SK-N-DZ (cell line): ENCODE measurements around the gene DEFB131A. TPM values are rescaled to one million over a fixed set of nuclear protein-coding genes. Genes with fewer than 3 reads are reported as not detected.
"Not testable (repeated sequence)": the region's sequence is repeated elsewhere in the genome, so short reads cannot be mapped to it uniquely, and the experiment has no call there.

ENCODE experiments used
- DNase-seq: peaks from one replicate; pipeline ENCODE4 v3.0.0-alpha.2; 2015; ENCODE audit warnings: low spot score
- polyA plus RNA-seq, 2 experiments: library from polyadenylated mRNA; depleted of rRNA; stranded (reverse); fragments of >200 nt; gene quantifications; 2 replicates each; pipeline ENCODE4 v1.2.3, GENCODE V29; 2014

Gene DEFB131A, protein sequence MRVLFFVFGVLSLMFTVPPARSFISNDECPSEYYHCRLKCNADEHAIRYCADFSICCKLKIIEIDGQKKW
- not detected in 2 replicates for polyA plus RNA-seq (2014; cell fraction: cytosol; rRNA removed)
- not detected in 2 replicates for polyA plus RNA-seq (2014; cell fraction: nucleus; rRNA removed)

DNA sequence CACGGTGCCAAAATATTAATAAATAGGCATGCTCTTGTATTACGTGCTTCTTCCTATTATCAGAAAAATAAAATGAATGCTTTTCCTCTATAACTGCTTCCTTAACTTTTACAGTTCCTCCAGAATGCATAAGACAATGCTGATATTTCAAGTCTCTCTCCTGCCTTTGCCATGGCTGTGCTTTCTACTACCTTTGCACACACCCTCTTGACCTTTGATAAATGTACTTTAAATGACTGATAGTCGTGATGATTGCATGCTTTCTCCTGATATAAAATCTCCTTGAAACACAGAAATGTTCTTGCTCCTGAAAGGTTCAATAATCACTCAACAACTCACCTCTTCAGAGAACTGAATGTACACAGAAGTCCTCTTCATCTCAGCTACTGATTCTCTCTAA, at the start of gene DEFB131A:
Gene DEFB131A (plus strand): TSS at position 301 of the 400 bp plus-strand sequence. CDS start 120 bp downstream, outside the sequence.
- not testable (repeated sequence) for DNase-seq

DNA sequence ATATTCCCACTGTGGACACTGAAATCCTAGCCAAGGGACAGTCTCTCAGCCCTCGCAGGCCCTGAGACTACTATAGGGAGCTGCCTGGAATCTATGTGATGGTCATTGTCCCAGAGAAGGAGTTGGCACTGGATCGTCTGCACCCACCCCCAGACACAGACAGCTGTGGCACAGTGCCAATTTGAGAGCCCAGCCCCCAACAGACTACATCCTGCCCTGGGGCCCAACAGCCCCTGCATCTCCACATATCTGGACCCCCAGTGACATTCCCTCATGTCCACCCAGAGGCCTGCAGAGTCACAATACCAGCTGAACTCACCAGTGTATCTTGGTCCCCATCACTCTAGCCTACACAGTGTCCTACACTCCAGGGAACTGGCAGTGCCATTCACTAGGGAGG, 38.4 kb upstream of the DEFB131A start:
- DNase-seq, result not testable (repeated sequence)

DNA sequence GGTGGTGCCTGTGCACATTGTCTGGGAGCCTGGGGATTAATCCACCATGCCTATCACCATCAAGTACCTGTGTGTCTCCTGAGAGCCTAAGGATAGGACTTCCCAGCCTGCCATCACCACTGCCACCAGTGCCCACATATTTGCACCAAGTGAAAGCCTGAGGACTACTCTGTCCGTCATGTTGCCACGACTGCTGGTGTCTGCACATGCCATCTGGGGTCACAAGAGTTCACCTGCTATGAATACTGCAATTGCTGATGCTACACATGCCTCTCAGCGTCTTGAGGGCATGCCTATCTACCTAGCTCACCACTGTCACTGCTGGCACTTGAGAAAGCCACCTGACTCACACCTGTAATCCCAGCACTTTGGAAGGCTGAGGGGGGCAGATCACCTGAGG, 37.7 kb upstream of the DEFB131A start:
- DNase-seq, result not testable (repeated sequence)

DNA sequence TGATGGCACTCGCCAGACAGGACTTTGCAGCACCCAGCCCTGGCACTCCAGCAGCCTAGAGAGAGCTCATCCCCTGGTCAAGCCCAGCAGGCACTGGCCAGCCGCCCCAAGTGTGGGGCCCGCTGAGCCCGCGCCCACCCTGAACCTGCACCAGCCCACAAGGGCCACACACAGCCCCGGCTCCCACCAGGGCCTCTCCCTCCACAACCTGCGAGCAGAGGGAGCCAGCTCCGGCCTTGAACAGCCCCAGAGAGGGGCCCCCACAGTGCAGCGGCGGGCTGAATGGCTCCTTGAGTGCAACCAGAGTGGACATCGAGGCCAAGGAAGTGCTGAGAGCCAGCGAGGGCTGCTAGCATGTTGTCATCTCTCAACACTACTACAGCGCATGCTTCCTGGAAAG, 34.4 kb upstream of the DEFB131A start:
- DNase-seq, result no peak

DNA sequence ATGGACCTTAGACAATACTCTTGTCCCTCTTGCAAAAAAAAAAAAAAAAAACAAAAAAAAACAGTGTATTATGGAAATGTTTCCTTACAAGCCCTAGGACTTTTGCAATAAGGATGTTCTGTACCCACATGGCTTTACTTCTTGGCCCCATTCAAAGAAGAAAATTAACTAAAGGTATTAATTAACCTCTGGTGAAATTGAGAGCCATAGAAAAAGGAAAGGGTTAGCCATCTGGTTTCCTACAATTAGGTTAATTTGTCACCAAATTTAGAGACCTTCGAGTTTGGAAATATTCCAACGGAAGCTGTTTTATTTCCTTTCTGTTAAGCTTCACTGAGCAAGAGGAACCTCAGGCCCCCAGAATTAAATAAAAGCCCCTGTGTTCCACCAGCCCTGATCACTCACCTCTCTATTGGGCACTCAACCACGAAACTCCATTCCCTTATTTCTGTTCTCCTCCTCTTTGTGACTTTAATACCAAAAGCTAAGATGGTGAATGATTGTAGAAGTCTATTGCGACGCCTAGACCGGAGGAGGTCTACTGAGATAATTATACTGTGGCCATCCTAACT, 22.2 kb upstream of the DEFB131A start:
- not testable (repeated sequence) for DNase-seq

DNA sequence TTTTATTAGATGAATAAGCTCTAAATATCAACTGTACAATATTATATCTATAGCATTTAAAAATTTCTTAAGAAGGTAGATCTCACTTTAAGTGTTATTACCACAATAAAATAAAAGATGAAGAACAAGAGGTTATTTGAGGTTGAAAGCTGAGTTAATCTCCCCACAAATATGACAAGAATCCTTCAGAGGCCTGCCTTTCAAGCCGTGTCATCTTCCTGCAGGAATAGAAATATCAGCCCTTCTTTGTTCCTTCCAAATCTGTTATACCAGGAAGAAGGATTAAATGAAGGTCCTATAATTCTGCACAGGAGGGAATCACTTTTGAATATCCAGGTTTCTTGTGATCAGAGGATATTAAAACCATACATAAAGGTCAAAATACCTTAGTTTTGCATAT, 18.3 kb upstream of the DEFB131A start:
- not testable (repeated sequence) for DNase-seq

DNA sequence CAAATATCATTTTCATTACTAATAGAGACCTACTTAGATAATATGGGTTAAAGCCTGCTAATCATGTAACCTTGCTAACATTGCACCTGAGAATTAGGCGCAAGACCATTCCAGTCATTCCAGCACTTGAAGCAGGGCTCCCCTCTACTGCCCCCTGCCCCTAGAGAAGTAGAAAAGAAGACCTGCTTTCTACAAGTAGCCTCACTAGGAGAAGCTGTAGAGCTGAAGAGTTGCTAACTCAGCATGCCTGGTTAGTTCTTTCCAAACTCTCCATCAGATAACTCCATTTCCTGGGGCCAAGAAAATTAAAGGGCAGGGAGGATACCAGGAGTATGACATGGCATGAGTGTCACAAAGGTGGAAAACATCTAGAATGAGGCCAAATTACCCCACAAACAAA, 14.2 kb upstream of the DEFB131A start:
- not testable (repeated sequence) for DNase-seq

DNA sequence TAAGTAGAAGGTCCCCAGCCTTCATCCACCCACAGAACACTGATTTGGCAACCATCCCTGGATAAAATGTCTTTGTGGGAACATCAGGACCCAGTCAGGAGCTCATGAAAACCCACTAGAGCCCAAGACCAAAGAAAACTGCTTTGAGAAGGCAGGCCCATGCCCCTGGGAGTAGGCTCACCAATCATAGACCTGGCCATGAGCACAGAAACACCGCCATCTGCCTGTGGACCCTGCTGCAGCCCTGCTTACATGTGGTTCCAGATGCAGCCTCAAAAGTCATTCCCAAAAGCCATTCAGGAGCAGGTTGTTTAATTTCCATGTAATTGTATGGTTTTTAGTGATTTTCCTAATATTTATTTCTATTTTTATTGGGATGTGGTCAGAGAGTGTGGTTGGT, 10.9 kb upstream of the DEFB131A start:
- DNase-seq, result not testable (repeated sequence)

DNA sequence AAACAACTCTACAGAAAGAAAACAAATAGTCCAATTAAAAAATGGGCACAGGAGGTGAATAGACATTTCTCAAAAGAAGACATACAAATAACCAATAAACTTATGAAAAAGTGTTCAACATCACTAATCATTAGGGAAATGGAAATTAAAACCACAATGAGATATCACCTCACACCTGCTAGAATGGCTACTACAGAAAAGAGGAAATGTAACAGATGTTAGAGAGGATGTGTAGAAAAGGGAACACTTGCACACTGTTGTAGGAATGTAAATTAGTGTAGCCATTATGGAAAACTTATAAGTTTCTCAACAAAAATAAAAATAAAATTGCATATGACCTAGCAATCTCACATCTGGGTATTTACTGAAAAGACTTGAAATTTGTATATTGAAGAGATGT, 7.5 kb upstream of the DEFB131A start:
- DNase-seq, result not testable (repeated sequence)

DNA sequence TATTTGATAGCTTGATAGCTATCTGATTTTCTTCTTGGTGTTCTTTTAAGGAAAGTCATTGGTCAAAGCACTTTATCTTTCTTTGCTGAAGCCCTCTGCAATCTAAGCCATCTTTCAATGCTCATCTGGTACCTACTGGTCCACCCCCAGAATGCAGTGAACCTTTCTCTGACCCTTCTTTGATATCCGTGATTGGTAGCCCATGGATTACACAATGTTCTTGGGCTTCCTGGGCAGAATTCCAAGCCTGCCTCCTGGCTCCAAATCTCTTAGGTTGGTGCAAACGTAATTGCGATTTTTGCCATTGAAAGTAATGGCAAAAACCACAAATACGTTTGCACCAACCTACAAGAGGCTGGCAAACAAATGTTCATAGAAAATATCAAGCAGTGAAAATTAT, 1.9 kb upstream of the DEFB131A start:
- not testable (repeated sequence) for DNase-seq

DNA sequence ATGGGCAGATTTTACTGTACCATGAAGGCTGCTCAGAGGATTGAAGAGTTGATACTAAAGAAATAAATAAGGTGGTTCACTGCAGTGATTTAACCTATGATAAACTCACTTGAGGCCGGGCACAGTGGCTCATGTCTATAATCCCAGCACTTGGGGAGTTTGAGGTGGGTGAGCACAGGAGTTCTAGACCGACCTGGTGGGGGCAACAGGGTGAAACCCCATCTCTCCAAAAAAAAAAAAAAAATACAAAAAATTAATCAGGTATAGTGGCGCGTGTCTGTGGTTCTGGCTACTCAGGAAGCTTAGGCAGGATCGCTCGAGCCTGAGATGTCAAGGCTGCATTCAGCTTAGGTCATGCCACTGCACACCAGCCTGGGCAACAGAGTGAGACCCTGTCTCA, 467 bp downstream of the DEFB131A start:
- DNase-seq, result not testable (repeated sequence)

DNA sequence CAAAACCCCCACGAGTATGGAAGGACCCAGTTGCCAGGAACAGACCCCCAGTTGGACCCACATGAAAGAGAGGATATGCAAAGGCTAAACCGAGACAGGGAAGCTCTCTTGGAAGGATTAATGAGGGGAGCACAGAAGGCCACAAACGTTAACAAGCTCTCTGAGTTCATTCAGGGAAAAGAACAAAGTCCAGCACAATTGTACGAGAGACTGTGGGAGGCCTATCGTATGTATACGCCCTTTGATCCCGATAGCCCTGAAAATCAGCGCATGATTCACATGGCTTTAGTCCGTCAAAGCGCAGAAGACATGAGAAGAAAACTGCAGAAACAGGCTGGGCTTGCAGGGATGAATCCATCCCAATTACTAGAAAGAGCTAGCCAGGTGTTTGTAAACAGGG, 8.0 kb downstream of the DEFB131A start:
- not testable (repeated sequence) for DNase-seq

DNA sequence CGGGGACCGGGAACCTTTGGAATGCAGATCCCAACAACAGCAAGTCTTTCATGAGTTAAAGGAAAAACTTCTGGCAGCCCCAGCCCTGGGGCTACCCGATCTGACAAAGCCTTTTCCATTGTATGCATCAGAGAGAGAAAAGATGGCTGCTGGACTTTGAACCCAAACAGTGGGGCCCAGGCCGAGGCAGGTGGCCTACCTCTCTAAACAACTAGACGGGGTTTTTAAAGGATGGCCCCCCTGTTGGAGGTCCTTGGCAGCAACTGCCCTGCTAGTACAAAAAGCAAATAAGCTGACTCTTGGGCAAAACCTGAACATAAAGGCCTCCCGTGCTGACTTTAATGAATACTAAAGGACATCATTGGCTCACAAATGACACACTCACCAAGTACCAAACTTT, 10.1 kb downstream of the DEFB131A start:
- not testable (repeated sequence) for DNase-seq

DNA sequence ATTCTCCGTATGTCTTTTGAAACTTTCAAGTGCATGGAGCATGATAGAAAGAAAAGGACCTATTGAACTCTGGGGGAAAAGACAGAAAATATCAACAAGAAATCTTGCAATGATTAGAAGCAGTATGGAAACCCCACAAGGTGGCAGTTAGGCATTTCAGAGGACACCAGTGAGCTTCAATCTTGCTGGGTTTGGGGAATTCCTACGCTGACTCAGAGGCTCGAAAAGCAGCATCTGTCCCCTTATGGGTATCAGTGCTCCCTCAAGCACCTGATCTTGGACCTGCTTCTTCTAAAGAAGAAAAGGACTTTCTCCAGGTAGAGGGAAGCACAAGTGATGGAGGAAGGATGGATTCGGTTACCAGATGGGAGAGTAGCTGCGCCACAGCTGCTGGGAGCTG, 10.8 kb downstream of the DEFB131A start:
- DNase-seq, result not testable (repeated sequence)

DNA sequence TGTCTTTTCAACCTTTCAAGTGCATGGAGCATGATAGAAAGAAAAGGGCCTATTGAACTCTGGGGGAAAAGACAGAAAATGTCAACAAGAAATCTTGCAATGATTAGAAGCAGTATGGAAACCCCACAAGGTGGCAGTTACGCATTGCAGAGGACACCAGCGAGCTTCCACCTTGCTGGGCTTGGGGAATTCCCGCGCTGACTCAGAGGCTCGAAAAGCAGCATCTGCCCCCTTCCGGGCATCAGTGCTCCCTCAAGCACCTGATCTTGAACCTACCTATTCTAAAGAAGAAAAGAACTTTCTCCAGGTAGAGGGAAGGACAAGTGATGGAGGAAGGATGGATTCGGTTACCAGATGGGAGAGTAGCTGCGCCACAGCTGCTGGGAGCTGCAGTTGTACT, 35.3 kb downstream of the DEFB131A start:
- not testable (repeated sequence) for DNase-seq

DNA sequence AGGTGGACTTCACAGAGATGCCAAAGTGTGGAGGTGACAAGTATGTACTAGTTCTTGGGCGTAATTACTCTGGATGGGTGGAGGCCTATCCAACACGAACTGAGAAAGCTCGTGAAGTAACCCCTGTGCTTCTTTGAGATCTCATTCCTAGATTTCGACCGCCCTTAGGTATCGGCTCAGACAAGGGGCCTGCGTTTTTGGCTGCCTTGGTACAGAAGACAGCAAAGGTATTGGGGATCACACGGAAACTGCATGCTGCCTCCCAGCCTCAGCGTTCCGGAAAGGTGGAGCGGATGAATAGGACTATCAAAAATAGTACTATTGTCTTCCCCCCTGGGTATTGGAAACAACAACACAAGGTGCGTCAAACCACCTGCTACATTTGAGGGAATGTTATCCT, 35.9 kb downstream of the DEFB131A start:
- not testable (repeated sequence) for DNase-seq

DNA sequence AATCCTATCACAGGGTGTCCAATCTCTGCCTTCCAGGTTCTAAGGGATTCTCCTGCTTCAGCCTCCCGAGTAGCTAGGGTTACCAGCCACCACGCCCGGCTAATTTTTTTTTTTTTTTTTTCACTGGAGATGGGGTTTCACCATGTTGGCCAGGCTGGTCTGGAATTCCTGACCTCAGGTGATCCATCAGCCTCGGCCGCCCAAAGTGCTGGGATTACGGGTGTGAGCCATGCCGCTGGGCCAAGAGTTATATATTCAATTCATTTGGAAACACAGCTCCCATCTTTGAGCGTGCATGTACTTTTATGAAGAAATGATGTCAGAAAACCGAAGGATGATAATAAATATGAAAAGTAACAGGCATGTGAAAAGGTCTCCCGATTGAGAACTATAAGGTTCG, 38.7 kb downstream of the DEFB131A start:
- DNase-seq, result not testable (repeated sequence)

DNA sequence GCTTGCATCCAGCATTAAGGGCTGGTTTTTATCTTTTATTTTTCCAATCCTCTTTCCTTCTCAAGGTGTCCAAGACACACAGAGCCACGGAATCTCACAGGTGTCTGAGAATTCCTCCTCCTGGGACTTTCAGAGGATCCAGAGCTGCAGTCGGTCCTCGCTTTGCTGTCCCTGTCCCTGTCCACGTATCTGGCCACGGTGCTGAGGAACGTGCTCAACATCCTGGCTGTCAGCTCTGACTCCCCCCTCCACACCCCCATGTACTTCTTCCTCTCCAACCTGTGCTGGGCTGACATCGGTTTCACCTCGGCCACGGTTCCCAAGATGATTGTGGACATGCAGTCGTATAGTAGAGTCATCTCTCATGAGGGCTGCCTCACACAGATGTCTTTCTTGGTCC, 39.5 kb downstream of the DEFB131A start:
- DNase-seq, result not testable (repeated sequence)

DNA sequence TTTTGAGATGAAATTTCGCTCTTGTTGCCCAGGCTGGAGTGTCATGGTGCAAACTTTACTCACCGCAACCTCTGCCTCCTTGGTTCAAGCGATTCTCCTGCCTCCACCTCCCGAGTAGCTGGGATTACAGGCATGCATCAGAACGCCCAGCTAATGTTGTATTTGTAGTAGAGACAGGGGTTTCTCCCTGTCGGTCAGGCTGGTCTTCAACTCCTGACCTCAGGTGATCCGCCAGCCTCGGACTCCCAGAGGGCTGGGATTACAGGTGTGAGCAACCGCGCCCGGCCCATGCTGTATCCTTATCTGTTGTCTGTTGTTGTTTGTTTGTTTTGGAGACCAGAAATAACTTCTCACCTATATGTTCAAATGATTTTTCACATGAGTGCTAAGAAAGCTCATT, 42.7 kb downstream of the DEFB131A start:
- not testable (repeated sequence) for DNase-seq

DNA sequence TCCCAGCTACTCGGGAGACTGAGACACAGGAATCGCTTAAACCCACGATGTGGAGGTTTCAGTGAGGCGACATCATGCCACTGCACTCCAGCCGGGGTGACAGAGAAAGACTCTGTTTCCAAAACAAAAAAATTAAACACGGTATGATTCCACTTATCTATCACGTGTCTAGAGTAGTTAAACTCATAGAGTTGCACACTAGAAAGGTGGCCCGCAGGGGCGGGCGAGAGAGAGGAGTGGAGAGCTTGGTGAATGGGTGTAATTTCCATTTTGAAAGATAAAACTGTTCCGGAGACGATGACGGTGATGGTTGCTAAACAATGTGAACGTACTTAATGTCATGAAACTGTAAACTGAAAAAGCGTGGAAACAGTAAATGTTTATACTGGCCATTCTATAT, 44.6 kb downstream of the DEFB131A start:
- not testable (repeated sequence) for DNase-seq

DNA sequence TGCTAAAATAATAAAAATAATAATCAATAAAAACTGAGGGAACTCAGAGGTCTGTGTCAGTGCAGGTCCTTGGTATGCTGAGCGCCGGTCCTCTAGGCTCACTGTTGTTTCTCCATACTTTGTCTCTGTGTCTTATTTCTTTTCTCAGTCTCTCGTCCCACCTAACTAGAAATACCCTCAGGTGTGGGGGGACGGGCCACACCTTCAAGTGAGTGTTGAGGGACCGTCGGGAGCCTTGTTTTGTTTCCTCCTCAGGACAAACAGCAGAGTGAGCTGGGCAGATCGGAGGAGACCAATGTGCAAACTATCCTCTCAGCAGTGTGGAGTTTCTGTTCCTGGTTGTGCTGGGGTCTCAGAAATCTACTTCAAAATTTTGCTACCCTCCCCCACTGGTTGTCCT, 46.3 kb downstream of the DEFB131A start:
- not testable (repeated sequence) for DNase-seq

DNA sequence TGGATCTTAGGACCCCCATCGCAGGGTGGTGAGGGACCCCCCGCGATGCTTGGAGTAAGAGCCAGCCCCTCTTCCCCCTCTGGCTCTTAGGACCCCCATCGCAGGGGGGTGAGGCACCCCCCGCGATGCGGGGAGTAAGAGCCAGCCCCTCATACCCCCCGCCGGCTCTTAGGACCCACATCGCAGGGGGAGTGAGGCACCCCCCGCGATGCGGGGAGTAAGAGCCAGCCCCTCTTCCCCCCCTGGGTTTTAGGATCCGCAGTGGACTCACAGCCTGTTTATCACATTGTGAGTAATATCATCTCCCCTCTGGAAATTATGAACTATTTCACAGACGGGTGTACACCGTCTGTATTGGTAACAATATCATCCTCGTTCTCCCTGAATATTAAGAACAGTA, 46.8 kb downstream of the DEFB131A start:
- not testable (repeated sequence) for DNase-seq

DNA sequence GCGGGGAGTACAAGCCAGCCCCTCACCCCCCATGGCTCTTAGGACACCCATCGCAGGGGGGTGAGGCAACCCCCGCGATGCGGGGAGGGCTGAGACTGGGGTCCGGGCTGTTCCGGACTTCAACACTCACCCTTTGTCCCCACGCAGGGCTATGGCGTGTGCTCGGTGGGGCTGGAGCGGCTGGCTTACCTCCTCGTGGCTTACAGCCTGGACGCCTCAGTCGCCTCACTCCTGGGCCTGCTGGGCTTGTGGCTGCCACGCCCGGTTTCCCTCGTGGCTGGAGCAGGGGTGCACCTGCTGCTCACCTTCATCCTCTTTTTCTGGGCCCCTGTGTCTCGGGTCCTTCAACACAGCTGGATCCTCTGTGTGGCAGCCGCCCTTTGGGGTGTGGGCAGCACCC, 49.4 kb downstream of the DEFB131A start:
- not testable (repeated sequence) for DNase-seq
